Thoracic aorta (tissue), 2 donors: ENCODE measurements around the gene KRT37. TPM values are rescaled to one million over a fixed set of nuclear protein-coding genes. Genes with fewer than 3 reads are reported as not detected.

ENCODE experiments used
- ATAC-seq: fragments of 150-250 bp; one replicate; pipeline ENCODE4 v1.8.0; 2017; ENCODE audit warnings: low read depth; ENCODE audit not compliant: insufficient number of reproducible peaks, low FRiP score
- DNase-seq: peaks from one replicate; pipeline ENCODE4 v3.0.0-alpha.2; 2020; ENCODE audit warnings: low spot score
- H3K27ac ChIP-seq, 2 donors: fragments of 200-600 bp; sonication (generic); 1 replicate in 1 of 2; 2 replicates in 1 of 2; pipeline ENCODE4 v1.5.1; 2016; ENCODE audit warnings: mild to moderate bottlenecking in 2 of 2, moderate library complexity in 2 of 2
- H3K27me3 ChIP-seq: fragments of 200-600 bp; sonication (generic); replicated peaks from 2 replicates; pipeline ENCODE4 v1.6.0; 2016; ENCODE audit warnings: mild to moderate bottlenecking; ENCODE audit not compliant: insufficient read depth
- H3K36me3 ChIP-seq: fragments of 200-600 bp; sonication (generic); one replicate; pipeline ENCODE4 v1.5.1; 2016
- H3K4me1 ChIP-seq, 2 donors: fragments of 200-600 bp; sonication (generic); 1 replicate in 1 of 2; 2 replicates in 1 of 2; pipeline versions ENCODE4 v1.5.1 to v1.6.0; 2016; ENCODE audit warnings: low read depth in 2 of 2, mild to moderate bottlenecking in 1 of 2; ENCODE audit not compliant: control insufficient read depth in 1 of 2
- H3K4me3 ChIP-seq: fragments of 200-600 bp; sonication (generic); 2 replicates; pipeline ENCODE4 v1.5.1; 2016; ENCODE audit warnings: mild to moderate bottlenecking
- H3K9me3 ChIP-seq: fragments of 200-600 bp; sonication (generic); 2 replicates; pipeline ENCODE4 v1.5.1; 2016
- total RNA-seq, 2 donors: library from RNA; depleted of rRNA; stranded (reverse); fragments of >200 nt; gene quantifications; one replicate each; pipeline versions ENCODE4 v1.1.0 to v1.2.3, GENCODE V29; 2016
- TF ChIP-seq, protein P1 (sequence below): fragments of 200-600 bp; sonication (generic); IDR thresholded peaks from one replicate; pipeline ENCODE4 v1.5.1; 2019; ENCODE audit warnings: antibody characterized with exemption

The KRT37 gene
- total RNA-seq, 2 donors from 2014 or later = not detected

DNA sequence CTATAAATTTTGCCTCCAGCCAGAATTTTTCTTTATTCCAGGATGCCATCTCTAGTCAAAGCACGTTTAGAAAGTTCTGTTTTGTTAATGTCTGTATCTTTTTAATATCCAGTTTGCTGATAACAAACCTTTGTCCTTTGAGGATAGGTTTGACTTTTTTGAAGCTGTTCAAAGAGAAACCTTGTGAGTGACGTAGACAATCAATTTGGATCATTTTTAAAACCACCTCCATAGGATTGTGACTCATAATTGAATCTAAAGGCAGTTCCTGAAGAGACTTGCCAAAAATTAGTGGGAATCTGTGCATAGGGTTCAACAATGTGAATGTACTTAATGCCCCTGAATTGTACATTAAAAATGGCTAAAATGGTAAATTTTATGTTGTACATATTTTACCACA lies 32.9 kb downstream of the KRT37 start:
- Histone ChIP-seq H3K9me3 (peaks cover 5% of the 10 kb centered on the region), H3K27ac (no peak overlapping the region), H3K4me1 (no peaks in the 10 kb centered on the region), H3K4me3 (no peak overlapping the region), H3K36me3 (no peaks in the 10 kb centered on the region), H3K27me3 (no peaks in the 10 kb centered on the region)
- ATAC-seq (no peak), DNase-seq (no peak)
- TF ChIP-seq, protein P1, sequence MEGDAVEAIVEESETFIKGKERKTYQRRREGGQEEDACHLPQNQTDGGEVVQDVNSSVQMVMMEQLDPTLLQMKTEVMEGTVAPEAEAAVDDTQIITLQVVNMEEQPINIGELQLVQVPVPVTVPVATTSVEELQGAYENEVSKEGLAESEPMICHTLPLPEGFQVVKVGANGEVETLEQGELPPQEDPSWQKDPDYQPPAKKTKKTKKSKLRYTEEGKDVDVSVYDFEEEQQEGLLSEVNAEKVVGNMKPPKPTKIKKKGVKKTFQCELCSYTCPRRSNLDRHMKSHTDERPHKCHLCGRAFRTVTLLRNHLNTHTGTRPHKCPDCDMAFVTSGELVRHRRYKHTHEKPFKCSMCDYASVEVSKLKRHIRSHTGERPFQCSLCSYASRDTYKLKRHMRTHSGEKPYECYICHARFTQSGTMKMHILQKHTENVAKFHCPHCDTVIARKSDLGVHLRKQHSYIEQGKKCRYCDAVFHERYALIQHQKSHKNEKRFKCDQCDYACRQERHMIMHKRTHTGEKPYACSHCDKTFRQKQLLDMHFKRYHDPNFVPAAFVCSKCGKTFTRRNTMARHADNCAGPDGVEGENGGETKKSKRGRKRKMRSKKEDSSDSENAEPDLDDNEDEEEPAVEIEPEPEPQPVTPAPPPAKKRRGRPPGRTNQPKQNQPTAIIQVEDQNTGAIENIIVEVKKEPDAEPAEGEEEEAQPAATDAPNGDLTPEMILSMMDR = no peak

GRCh38 chr17:41390411-41390938 lies 33.9 kb downstream of the KRT37 start:
- no peak for ATAC-seq
- no peak overlapping the region for H3K4me3 ChIP-seq
- H3K27ac ChIP-seq = no peak overlapping the region
- H3K36me3 ChIP-seq = no peaks in the 10 kb centered on the region
- TF ChIP-seq, protein P1 = no peak
- H3K27me3 ChIP-seq = no peaks in the 10 kb centered on the region
- DNase-seq = no peak
- H3K9me3 ChIP-seq = peaks cover 9% of the 10 kb centered on the region
- no peaks in the 10 kb centered on the region for H3K4me1 ChIP-seq

GRCh38 chr17:41387670-41388069 lies 36.7 kb downstream of the KRT37 start:
- Histone ChIP-seq H3K27me3 (no peaks in the 10 kb centered on the region), H3K9me3 (peaks cover 9% of the 10 kb centered on the region), H3K27ac (no peak overlapping the region), H3K4me1 (no peaks in the 10 kb centered on the region), H3K36me3 (no peaks in the 10 kb centered on the region), H3K4me3 (no peak overlapping the region)
- no peak for DNase-seq
- TF ChIP-seq, protein P1 = no peak
- no peak for ATAC-seq

DNA sequence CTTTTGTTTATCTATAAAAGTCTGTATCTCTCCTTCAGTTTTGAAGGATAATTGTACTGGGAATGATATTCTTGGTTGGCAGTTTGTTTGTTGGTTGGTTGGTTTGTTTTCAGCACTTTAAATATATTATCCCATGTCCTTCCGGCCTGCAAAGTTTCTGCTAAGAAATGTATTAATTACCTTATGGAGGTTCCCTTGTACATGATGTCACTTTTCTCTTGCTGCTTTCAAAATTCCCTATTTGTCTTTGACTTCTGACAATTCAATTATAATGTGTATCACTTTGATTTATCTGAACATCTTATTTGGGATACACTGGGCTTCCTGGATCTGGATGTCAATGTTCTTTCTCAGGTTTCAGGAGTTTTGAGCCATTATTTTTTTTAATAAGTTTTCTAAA lies 38.2 kb downstream of the KRT37 start:
- DNase-seq = no peak
- H3K27me3 ChIP-seq = no peaks in the 10 kb centered on the region
- no peaks in the 10 kb centered on the region for H3K4me1 ChIP-seq
- TF ChIP-seq, protein P1 = no peak
- H3K36me3 ChIP-seq = no peaks in the 10 kb centered on the region
- ATAC-seq = no peak
- no peak overlapping the region for H3K27ac ChIP-seq
- peaks cover 9% of the 10 kb centered on the region for H3K9me3 ChIP-seq
- H3K4me3 ChIP-seq = no peak overlapping the region

DNA sequence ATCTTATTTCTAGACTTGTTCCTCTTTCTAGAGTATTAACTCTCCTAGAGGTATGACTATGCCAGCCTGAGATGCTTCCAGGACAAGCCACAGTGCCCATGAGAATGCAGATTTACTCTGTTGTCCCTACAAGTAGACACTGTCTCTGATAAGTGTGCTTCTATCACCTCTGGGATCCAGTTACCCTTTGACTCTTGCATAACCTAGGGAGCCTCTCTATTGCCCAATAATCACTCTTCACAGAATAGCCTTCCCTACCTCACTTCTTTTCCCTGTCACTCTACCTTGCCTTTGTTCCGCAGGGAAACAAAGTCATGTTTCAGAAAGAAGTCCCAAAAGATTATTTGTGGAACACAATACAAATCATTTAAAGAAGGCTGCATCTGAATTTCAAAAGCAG lies 40.7 kb downstream of the KRT37 start:
- ATAC-seq = no peak

More for the DNA sequence above, 40.7 kb downstream of the KRT37 start:
- no peak for DNase-seq
- Histone ChIP-seq H3K4me1 (no peaks in the 10 kb centered on the region), H3K36me3 (no peaks in the 10 kb centered on the region), H3K27ac (no peak overlapping the region), H3K4me3 (no peak overlapping the region), H3K27me3 (no peaks in the 10 kb centered on the region), H3K9me3 (peaks cover 9% of the 10 kb centered on the region)
- TF ChIP-seq, protein P1 = no peak
